ENCODE data around the gene TTBK1. TPM values are rescaled to one million over a fixed set of nuclear protein-coding genes. Genes with fewer than 3 reads are reported as not detected.

Gene TTBK1
- total RNA-seq, 2 experiments from 2014 or later = 0.09 to 0.11 TPM

GRCh38 chr6:43334466-43335095 lies 91.3 kb downstream of the TTBK1 start:
- H3K36me3 Mint-ChIP-seq (ENCODE audit: low read depth) = peaks cover 3% of the 10 kb centered on the region
- H3K27me3 Mint-ChIP-seq = no peaks in the 10 kb centered on the region
- H3K9me3 Mint-ChIP-seq = no peaks in the 10 kb centered on the region
- ChIA-PET CTCF (interaction anchor here (0.8 to 1.9 kb wide), 7 partner anchors 21 to 149 kb away, joined by 3 to 8 read pairs (median 4); partner anchors contain the start of gene CRIP3), POLR2A (no interaction called here)
- no peak overlapping the region for H3K4me3 Mint-ChIP-seq
- H3K4me1 Mint-ChIP-seq (ENCODE audit: low read depth) = peaks cover 16% of the 10 kb centered on the region
- TF ChIP-seq CTCF (IDR thresholded peaks at IDR 0.05) = peak; percentile 22
- intact Hi-C loops (cut with micrococcal nuclease) = no loop called here
- H3K27ac Mint-ChIP-seq = no peak overlapping the region
- ATAC-seq (no peak), DNase-seq (no peak)

- Mint-ChIP-seq H3K9me3 (no peaks in the 10 kb centered on the region), H3K4me3 (no peak overlapping the region), H3K4me1 (ENCODE audit: low read depth) (peaks cover 16% of the 10 kb centered on the region), H3K27me3 (no peaks in the 10 kb centered on the region), H3K27ac (no peak overlapping the region), H3K36me3 (ENCODE audit: low read depth) (peaks cover 12% of the 10 kb centered on the region)
- ChIA-PET CTCF (interaction anchor here (1.3 to 1.6 kb wide), 4 partner anchors 21 to 73 kb away, joined by 3 to 6 read pairs (median 4); no protein-coding TSS in a partner anchor), POLR2A (no interaction called here)
- ATAC-seq = no peak
- intact Hi-C loops (cut with micrococcal nuclease) = no loop called here
- no peak for TF ChIP-seq CTCF (IDR thresholded peaks at IDR 0.05)
- DNase-seq = no peak
Measured at GRCh38 chr6:43335469-43335868, 92.2 kb downstream of the TTBK1 start.

GRCh38 chr6:43336382-43336781 lies 93.1 kb downstream of the TTBK1 start:
- no peak for TF ChIP-seq CTCF (IDR thresholded peaks at IDR 0.05)
- POLR2A ChIA-PET = no interaction called here
- H3K4me3 Mint-ChIP-seq = no peak overlapping the region
- H3K27me3 Mint-ChIP-seq = no peaks in the 10 kb centered on the region
- no peak for DNase-seq
- ATAC-seq = no peak
- H3K4me1 Mint-ChIP-seq (ENCODE audit: low read depth) = peaks cover 12% of the 10 kb centered on the region
- no peak overlapping the region for H3K27ac Mint-ChIP-seq
- peaks cover 18% of the 10 kb centered on the region for H3K36me3 Mint-ChIP-seq (ENCODE audit: low read depth)
- CTCF ChIA-PET = interaction anchor here (1.3 kb wide), 2 partner anchors 39 to 62 kb away, joined by 3 to 5 read pairs; no protein-coding TSS in a partner anchor
- intact Hi-C loops (cut with micrococcal nuclease) = no loop called here
- no peaks in the 10 kb centered on the region for H3K9me3 Mint-ChIP-seq

Other genes with a start within 250 kb of the TTBK1 start
- gene MEA1, start 229.5 kb upstream of the TTBK1 start, total RNA-seq = 10 to 100 TPM; 84.8 to 92.3 TPM
- gene KLHDC3, start 229.2 kb upstream of the TTBK1 start, total RNA-seq = 10 to 100 TPM; 58.6 to 64.0 TPM
- gene RRP36, start 221.9 kb upstream of the TTBK1 start, total RNA-seq = 10 to 100 TPM; 47.9 to 48.0 TPM
- 10 to 100 TPM; 13.9 TPM for gene CUL7, start 189.6 kb upstream of the TTBK1 start, total RNA-seq
- gene MRPL2, start 184.0 kb upstream of the TTBK1 start, total RNA-seq = 100 to 1,000 TPM; 108 TPM
- 10 to 100 TPM; 10.6 to 11.5 TPM for gene KLC4, start 183.8 kb upstream of the TTBK1 start, total RNA-seq
- 1 to 10 TPM; 3.8 to 4.1 TPM for gene PTK7, start 167.2 kb upstream of the TTBK1 start, total RNA-seq
- 10 to 100 TPM; 34.5 to 35.4 TPM for gene SRF, start 72.2 kb upstream of the TTBK1 start, total RNA-seq
- gene CUL9, start 61.3 kb upstream of the TTBK1 start, total RNA-seq = 10 to 100 TPM; 38.8 to 43.1 TPM
- 10 to 100 TPM; 86.2 to 86.5 TPM for gene DNPH1, start 14.0 kb upstream of the TTBK1 start, total RNA-seq
- not detected for gene SLC22A7, start 54.8 kb downstream of the TTBK1 start, total RNA-seq
- gene CRIP3, start 65.3 kb downstream of the TTBK1 start, total RNA-seq = 1 to 10 TPM; 2.2 to 2.4 TPM
- gene ZNF318, start 126.2 kb downstream of the TTBK1 start, total RNA-seq = 10 to 100 TPM; 13.1 to 13.5 TPM
- 10 to 100 TPM; 27.2 to 27.5 TPM for gene ABCC10, start 184.1 kb downstream of the TTBK1 start, total RNA-seq
- 1 to 10 TPM; 1.0 to 1.1 TPM for gene DLK2, start 212.1 kb downstream of the TTBK1 start, total RNA-seq
- gene TJAP1, start 234.1 kb downstream of the TTBK1 start, total RNA-seq = 10 to 100 TPM; 30.2 to 32.9 TPM

All from activated CD8-positive, alpha-beta T cell treated with anti-CD3 and anti-CD28 coated beads for 36 hours (primary cell).